Measurements from ENCODE around the gene SOD3.

Gene SOD3, protein sequence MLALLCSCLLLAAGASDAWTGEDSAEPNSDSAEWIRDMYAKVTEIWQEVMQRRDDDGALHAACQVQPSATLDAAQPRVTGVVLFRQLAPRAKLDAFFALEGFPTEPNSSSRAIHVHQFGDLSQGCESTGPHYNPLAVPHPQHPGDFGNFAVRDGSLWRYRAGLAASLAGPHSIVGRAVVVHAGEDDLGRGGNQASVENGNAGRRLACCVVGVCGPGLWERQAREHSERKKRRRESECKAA

DNA sequence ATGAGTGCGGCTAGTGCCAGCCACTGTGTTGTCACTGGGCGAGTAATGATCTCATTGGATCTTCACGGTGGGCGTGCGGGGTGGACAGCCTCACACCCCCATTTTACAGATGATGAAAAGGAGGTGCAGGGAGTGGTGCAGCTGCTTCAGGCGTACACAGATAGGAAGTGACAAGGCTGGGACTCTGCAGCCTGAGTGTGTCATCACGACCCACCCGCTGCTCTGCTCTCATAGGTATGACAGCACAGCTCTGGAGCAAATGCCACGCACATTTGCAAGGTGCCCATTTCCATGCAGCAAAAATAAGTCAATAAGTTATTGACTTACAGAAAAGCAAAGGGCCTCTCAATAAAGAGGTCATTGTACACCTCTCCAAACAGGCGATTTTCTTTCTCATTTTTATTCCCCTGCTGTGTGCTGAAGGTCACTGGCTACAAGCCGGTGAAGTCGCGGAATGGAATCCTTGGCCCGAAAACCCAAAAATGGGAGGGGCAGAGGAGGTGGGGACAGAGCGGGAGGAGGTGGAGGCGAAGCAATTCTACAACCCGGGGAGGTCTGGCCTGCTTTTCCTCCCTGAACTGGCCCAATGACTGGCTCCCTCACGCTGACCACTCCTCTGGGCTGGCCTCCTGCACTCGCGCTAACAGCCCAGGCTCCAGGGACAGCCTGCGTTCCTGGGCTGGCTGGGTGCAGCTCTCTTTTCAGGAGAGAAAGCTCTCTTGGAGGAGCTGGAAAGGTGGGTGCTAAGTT, at the start of gene SOD3:
SOD3 (plus strand) TSS at position 658 of the 750 bp plus-strand sequence. CDS start 3,949 bp downstream, outside the sequence.
- DNase-seq (ENCODE audit: low read depth in 2 of 2, low spot score in 1 of 2) = no peak

DNA sequence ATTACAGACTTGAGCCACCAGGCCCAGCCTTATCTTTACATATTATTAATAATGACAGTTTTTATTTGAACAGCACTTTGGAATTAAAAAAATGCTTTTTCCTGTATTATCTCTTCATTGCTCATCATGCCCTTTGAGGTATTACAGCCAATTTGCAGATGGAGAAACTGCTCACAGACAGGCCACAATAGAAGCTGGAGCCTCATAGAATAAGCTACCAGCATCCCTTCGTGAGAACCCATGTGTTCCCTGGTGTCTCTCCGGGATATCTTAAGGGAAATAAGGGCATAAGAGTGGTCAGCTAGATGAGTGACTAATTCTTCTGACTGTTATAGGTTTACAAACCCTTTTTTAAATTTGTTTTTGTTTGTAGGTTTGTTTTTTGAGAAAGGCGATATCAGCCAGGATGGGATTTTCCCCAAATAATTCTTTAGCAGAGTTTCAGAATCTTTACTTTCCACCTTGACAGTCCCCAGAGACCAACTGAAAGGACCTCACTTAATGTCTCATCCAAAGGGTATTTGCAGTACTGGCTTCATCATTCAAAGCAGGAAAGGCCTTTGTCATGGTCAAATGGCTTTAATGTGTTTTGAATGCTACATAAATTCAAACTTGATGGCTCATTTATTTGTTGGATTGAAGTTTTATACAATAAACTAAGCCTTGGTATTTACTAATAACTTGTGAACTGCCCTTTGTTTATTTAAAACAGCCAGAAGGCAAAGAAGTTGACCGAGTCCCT, 48.0 kb upstream of the SOD3 start:
- DNase-seq (ENCODE audit: low read depth in 2 of 2, low spot score in 1 of 2) = no peak

DNA sequence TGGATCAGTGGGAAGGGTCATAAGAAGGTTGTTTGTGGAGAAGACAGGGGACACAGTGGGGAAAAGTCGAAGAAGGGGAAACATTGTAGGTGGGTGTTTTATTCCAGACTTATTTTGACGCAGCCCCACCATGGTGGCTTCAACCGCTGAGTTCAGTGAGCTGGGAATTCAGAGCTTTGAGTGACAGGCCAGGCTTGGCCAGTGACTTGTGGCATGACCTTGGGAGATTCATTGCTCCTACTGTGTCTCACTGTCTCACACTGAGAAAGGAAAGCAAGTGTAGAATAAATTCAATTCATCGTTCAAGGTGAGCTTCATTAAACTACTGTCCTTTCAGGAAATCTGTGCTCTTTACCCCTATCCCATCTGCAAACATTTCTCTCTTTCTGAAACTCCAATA, 47.4 kb upstream of the SOD3 start:
- no peak for DNase-seq (ENCODE audit: low read depth in 2 of 2, low spot score in 1 of 2)

DNA sequence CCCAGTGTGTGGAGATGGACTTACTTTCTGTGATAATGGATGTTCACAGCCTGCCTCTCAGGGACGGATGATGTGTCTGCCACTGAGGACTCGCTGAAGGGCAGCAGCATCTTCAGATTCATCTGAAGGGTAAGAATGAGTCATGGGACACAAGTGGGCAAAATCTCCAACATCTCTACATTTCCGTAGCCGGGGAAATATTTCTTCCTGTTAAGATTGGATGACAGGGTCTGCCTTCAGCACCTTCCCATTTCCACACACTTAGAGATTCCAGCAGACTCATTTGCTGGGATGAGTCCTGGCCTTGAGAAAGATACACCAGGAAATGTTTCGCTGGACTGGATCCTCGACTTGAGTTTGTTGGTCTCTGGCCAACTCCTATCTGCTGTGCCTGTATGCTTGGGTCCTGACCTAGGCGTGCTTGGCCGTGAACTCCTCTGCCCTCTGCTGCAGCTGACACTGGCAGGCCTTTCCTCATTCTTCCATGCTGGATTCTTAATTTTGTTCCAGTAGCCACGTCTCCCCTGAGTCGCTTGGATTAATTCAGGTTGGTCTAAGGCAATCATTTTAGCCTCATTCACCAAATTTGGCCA, 46.5 kb upstream of the SOD3 start:
- no peak for DNase-seq (ENCODE audit: low read depth in 2 of 2, low spot score in 1 of 2)

DNA sequence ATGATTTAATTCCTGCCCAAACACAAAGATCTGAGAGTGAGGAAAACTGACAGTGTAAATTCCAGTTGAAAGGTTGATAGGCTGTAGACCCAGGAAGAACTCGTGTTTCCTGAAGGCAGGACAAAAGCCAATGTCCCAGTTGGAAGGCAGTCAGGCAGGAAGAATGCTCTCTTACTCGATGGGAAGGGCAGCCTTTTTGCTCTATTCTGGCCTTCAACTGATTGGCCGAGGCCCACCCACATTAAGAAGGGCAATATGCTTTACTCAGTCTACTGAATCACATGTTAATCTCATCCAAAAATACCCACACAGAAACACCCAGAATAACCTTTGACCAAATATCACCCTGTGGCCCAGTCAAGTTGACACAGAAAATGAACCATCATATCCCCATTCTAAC, 45.3 kb upstream of the SOD3 start:
- no peak for DNase-seq (ENCODE audit: low read depth in 2 of 2, low spot score in 1 of 2)

DNA sequence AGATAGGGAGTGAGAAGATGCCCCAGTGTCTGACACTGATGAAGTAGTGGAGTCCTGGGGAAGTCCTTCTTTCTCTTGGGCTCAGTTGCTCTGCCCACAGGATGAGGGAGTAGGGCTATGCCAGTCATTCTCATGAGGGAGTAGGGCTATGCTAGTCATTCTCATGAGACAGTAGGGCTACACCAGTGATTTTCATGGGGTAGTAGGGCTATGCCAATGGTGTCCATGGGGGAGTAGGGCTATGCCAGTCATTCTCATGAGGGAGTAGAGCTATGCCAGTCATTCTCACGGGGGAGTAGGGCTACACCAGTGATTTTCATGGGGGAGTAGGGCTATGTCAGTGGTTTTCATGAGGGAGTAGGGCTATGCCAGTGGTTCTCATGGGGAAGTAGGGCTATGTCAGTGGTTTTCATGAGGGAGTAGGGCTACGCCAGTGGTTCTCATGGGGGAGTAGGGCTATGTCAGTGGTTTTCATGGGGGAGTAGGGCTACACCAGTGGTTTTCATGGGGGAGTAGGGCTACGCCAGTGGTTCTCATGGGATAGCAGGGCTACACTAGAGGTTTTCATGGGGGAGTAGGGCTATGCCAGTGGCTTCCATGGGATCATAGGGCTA, 43.3 kb upstream of the SOD3 start:
- DNase-seq (ENCODE audit: low read depth in 2 of 2, low spot score in 1 of 2) = no peak

DNA sequence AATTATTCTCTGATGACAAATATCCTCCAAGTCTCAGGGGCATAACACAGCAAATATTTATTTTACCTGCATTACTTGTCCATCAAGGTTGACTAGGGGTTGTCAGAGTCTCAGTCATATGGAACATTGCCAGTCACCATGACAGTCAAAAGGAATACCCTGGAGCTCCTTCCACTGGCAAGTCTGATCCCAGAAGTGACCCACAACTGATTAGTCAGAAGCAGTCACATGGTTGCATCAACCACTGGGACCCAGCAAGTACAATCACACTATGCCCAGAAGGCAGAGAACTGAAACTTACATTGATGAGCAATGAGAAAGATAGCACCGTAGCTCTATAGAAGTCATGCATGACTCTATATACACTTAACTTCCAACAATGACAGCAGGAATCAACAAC, 41.9 kb upstream of the SOD3 start:
- no peak for DNase-seq (ENCODE audit: low read depth in 2 of 2, low spot score in 1 of 2)

DNA sequence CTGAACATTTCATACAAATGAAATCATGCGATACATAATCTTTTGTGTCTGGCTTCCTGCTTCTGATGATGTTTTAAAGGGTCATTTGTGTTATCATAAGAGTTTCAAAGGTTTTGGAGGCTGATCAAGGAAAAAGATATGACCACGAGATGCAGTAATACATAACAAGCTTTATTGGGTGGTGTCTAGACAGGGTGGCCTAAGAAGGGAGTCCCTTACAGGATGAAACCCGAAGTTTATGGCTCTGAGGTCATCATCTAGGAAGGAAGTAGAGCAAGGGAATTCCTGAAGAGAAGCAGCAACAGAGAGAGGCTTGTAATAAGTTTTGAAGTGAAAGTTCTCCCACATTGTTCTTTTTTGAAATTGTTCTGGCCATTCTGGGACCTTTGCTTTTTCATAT, 40.8 kb upstream of the SOD3 start:
- no peak for DNase-seq (ENCODE audit: low read depth in 2 of 2, low spot score in 1 of 2)

DNA sequence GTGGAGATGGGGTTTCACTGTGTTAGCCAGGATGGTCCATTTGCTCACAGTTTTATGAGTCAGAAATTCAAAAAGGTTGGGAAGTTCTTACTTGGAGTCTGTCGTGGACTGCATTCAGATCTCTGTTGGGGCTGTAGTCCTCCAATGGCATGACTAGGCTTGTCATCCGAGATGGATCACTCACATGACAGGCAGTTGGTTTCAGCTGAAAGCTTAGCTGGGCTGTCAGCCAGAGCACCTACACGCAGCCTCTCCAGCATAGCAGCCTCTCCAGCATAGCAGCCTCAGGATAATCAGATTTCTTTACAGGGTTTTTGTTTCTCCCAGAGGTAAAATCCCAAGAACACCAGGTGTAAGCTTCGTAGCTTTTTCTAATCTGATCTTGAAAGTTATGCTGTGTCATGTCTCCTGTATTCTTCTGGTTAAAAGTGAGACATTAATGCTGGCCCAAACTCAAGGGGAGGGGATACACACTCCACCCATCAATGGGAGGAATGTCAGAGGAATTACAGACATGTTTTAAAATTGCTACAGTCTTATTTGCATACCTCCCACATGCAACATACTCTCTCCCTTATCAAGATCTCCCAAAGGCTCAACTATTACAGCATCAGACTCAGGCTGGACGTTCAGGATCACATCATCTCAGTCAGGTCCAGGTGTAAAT, 31.6 kb upstream of the SOD3 start:
- no peak for DNase-seq (ENCODE audit: low read depth in 2 of 2, low spot score in 1 of 2)

DNA sequence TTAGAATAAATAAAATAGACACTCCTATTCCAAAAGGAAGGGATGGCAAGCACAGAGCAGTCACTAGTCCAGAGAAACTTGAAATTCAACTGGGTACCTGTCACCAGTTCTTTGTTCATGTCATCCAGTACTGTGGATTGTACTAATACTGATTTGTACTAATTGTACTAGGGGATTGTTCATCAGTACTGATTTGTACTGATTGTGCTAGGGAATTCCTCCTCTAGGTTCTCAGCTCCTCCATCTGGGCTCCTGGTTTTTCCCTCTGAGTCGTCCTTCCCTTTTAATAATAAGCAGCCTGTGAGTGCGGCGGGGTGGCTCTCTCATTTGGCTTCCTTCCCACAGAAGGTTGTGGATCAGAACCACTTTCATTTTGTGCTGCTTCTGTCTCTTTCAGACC, 31.0 kb upstream of the SOD3 start:
- DNase-seq (ENCODE audit: low read depth in 2 of 2, low spot score in 1 of 2) = no peak

DNA sequence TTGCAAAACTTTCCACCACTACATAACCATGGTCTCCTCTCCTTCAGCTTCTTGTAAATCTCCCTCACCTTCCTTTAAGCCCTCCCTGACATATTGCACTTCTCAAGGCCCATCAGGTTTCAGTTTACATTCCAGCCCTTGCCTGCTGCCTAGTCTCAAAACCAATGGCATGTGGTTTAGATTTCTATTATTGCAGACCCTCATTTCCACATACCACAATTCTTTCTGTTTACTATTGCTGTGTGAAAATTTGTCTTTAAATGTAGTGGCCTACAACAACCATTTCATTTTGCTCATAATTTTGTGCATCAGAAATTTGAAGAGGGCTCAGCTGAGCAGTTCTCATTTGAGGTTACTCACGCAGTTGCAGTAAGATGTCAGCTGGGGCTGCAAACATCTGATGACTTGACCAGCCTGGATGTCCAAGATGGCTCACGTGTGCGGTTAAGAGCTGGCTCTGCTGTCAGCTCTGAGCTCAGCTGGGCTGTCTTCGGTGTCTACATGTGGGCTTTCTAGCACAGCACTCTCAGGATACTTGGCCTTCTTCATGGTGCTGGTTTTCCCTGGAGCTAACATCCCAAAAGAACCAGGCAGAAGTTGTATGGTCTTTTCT, 29.9 kb upstream of the SOD3 start:
- DNase-seq (ENCODE audit: low read depth in 2 of 2, low spot score in 1 of 2) = no peak

DNA sequence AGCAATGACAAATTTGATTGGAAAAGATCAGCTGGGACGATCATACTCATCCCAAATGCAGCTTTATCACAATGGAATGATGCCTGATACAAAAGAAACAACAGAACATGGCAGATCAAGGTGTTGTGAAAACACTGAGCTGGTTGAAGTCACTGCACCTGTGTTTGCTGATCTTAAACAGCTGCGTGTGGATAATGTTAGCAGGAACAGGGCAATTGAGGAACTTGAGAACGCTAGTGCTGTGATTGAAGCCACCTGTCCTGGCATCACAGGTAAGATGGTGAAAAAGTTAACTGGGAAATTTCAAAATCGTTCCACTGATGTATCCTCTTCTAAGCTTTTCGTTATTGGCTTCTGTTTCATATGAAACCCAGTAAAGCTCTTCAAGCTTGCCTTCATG, 27.4 kb upstream of the SOD3 start:
- no peak for DNase-seq (ENCODE audit: low read depth in 2 of 2, low spot score in 1 of 2)

DNA sequence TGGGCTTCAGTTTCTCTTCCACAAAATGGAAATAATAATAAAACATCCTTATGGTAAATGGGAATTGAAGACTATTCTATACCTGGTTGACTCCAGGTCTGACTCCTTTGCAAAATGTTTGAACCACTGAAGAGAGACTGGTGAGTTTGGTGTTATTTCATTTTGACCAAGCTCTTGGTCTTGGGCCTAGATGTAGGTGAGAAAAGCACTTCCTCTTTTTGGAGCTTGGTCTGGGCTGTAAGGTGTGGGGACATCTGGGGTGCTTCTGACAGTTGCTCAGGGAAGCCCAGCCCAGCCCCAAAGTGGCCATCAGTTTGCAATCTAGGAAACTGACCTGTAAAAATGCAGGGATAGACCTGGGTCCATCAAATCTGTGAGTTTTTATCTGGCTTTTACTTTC, 26.8 kb upstream of the SOD3 start:
- no peak for DNase-seq (ENCODE audit: low read depth in 2 of 2, low spot score in 1 of 2)

DNA sequence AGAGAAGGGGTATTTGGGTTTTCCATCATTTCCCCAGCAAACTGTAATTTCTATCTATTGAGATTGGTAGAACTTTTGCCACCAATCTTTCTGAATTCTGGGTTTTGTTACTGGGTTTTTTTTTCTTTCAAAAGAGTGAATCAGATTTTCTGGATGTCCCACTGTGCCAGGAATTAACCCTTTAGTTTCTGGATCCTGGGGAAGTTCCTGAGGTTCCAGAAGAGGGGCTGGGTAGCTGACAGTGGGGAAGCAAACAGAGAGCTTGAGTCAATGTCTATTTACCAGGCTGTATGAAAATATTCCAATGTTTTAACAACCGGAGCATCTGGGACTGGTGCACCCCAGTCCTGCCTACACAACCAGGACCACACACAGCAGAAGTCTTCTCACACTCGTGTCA, 25.8 kb upstream of the SOD3 start:
- DNase-seq (ENCODE audit: low read depth in 2 of 2, low spot score in 1 of 2) = no peak

DNA sequence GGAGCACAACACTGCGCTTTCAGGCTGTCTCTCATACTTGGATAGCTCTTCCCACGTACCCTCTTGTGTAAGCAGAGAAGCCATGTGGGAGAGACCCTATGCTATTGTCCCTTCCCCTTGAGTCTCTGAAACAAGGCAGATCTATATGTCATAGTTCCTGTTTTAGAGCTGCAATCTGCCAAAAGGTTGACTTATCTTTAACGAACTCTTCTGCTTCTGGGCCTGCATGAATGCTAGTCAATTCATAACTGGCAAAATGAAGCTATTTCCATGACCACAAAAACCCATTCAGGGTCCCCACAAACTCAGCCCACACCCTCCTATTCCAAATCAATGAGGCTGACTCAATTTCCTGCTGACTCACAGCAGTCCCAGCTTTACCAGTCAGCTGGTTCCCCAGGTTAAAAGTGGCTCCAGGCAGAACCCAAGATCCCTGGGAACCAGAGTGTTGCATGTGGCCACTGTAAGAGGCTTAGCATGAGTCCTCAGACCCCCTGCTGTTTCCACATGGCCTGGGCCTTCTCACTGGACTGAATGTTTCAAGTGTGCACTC, 25.3 kb upstream of the SOD3 start:
- no peak for DNase-seq (ENCODE audit: low read depth in 2 of 2, low spot score in 1 of 2)

DNA sequence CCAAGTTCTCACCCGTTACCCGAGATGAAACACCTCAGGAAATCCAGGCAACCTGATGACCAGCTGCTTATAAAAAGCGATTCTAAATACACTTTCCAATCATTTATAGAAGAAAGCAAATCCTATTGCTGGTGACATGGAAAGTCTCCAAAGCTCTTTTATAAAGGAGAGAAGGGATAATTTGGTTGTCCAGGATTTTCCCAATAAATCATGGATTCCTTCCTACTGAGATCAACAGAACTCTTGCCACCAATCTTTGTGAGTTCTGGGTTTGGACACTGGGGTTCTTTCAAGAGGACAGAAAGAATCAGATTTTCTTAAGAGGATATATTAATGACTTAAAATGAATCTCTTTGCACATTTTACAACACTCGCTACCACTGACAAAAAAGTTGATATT, 24.7 kb upstream of the SOD3 start:
- no peak for DNase-seq (ENCODE audit: low read depth in 2 of 2, low spot score in 1 of 2)

DNA sequence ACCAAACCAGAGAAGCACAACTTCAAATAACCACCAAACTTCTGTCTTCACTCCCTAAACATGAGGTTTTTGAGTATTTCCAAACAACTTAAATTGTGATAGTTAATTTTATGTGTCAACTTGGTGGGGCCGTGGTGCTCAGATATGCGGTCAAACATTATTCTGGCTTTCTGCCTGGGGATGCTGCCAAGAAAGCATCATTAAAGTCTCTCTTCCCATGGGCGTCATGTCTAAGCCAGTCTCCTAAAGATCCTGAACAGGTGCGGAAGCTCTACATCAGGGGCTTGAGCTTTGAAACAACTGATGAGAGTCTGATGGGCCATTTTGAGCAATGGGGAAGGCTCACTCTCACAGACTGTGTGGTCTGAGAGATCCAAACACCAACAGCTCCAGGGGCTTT, 24.1 kb upstream of the SOD3 start:
- no peak for DNase-seq (ENCODE audit: low read depth in 2 of 2, low spot score in 1 of 2)

DNA sequence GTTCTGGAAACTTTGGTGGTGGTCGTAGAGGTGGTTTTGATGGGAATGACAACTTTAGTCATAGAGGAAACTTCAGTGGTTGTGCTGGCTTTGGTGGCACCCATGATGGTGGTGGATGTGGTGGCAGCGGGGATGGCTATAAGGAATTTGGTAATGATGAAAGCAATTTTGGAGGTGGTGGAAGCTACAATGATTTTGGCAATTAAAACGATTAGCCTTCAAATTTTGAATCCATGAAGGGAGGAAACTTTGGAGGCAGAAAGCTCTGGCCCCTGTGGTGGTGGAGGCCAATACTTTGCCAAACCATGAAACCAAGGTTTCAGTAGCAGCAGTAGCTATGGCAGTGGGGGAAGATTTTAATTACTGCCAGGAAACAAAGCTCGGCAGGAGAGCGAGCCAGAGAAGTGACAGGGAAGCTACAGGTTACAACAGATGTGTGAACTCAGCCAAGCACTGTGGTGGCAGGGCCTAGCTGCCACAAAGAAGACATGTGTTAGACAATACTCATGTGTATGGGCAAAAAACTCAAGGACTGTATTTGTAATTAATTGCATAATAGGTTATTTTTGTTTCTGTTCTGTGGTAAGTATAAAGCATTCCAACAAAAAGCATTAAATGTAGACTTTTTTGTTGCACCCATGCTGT, 23.2 kb upstream of the SOD3 start:
- no peak for DNase-seq (ENCODE audit: low read depth in 2 of 2, low spot score in 1 of 2)

DNA sequence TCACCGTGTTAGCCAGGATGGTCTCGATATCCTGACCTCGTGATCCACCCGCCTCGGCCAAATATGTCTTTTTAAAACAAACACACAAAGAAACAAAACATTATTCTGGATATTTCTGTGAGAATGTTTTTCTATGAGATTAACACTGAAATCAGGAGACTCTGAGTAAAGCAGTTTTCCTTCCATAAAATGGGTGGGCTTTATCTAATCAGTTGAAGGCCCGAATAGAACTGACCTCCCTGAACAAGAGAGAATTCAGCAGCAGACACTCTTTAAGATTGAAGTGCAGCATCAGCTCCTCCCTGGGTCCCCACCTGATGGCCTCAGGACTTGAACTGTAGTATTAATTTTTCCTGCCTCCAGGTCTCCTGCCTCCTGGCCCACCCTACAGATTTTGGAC, 22.4 kb upstream of the SOD3 start:
- DNase-seq (ENCODE audit: low read depth in 2 of 2, low spot score in 1 of 2) = no peak

DNA sequence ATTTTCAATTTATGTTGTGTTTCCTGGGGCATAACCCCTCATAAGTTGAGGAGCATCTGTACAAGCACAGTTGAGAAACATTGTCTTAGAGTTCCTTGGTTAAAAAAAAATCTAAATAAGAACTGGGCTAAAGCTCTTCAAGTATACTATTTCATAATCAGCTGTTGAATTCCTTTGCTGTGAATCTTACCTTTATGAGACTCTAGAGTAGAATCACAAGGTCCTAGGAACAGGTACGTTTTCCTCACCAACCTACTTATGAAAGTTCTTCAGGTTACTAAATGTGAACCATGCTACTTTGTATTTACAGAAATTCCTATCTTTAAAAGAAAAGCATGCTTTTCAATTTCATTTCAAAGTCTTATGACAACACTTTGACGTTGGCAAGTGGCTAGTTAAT, 20.9 kb upstream of the SOD3 start:
- no peak for DNase-seq (ENCODE audit: low read depth in 2 of 2, low spot score in 1 of 2)
